Measurements from ENCODE around the gene IQGAP2.
"Not testable (repeated sequence)": the region's sequence is repeated elsewhere in the genome, so short reads cannot be mapped to it uniquely, and the experiment has no call there.

The IQGAP2 gene

GRCh38 chr5:76583163-76584047 lies 180.3 kb downstream of the IQGAP2 start:
- no peak for DNase-seq

- no peak for DNase-seq
Observed at GRCh38 chr5:76585783-76586217, 182.7 kb downstream of the IQGAP2 start.

GRCh38 chr5:76586531-76586930 lies 183.4 kb downstream of the IQGAP2 start:
- DNase-seq, result no peak

- DNase-seq, result no peak
Observed at GRCh38 chr5:76590027-76590426, 186.9 kb downstream of the IQGAP2 start.

- no peak for DNase-seq
Observed at GRCh38 chr5:76591366-76591765, 188.3 kb downstream of the IQGAP2 start.

GRCh38 chr5:76592692-76593091 lies 189.6 kb downstream of the IQGAP2 start:
- DNase-seq, result no peak

GRCh38 chr5:76594107-76594506 lies 191.0 kb downstream of the IQGAP2 start:
- DNase-seq, result no peak

- no peak for DNase-seq
Observed at GRCh38 chr5:76595755-76596481, 192.8 kb downstream of the IQGAP2 start.

- no peak for DNase-seq
Observed at GRCh38 chr5:76598531-76598930, 195.4 kb downstream of the IQGAP2 start.

GRCh38 chr5:76600716-76601115 lies 197.6 kb downstream of the IQGAP2 start:
- no peak for DNase-seq

GRCh38 chr5:76601470-76601869 lies 198.4 kb downstream of the IQGAP2 start:
- no peak for DNase-seq

- DNase-seq, result no peak
Observed at GRCh38 chr5:76602094-76602726, 199.1 kb downstream of the IQGAP2 start.

GRCh38 chr5:76603991-76604390 lies 200.9 kb downstream of the IQGAP2 start:
- DNase-seq, result not testable (repeated sequence)

- DNase-seq, result no peak
Observed at GRCh38 chr5:76604838-76605237, 201.8 kb downstream of the IQGAP2 start.

GRCh38 chr5:76606701-76607100 lies 203.6 kb downstream of the IQGAP2 start:
- no peak for DNase-seq

- no peak for DNase-seq
Observed at GRCh38 chr5:76607353-76607871, 204.3 kb downstream of the IQGAP2 start.

- DNase-seq, result no peak
Observed at GRCh38 chr5:76608833-76609232, 205.7 kb downstream of the IQGAP2 start.

- DNase-seq, result no peak
Observed at GRCh38 chr5:76610196-76610595, 207.1 kb downstream of the IQGAP2 start.

- no peak for DNase-seq
Observed at GRCh38 chr5:76612942-76613341, 209.9 kb downstream of the IQGAP2 start.

- DNase-seq, result no peak
Observed at GRCh38 chr5:76615759-76616158, 212.7 kb downstream of the IQGAP2 start.

- DNase-seq, result no peak
Observed at GRCh38 chr5:76616206-76616605, 213.1 kb downstream of the IQGAP2 start.

- no peak for DNase-seq
Observed at GRCh38 chr5:76617229-76617628, 214.1 kb downstream of the IQGAP2 start.

- no peak for DNase-seq
Observed at GRCh38 chr5:76617675-76618074, 214.6 kb downstream of the IQGAP2 start.

Data from activated T-cell treated with anti-CD3 and anti-CD28 coated beads for 4 hours (primary cell).